Stimulated activated CD4-positive, alpha-beta T cell treated with anti-CD3 and anti-CD28 coated beads, TNF-alpha, amount 100 ng/mL, for 1 hour (primary cell): ENCODE measurements around the gene SLC66A3.
"Not testable (repeated sequence)": the region's sequence is repeated elsewhere in the genome, so short reads cannot be mapped to it uniquely, and the experiment has no call there.

Experiments used
- DNase-seq, 3 donors: peaks; one replicate each; pipeline ENCODE4 v3.0.0-alpha.2; 2020; ENCODE audit warnings: low read depth in 3 of 3, low spot score in 1 of 3

Gene SLC66A3

DNA sequence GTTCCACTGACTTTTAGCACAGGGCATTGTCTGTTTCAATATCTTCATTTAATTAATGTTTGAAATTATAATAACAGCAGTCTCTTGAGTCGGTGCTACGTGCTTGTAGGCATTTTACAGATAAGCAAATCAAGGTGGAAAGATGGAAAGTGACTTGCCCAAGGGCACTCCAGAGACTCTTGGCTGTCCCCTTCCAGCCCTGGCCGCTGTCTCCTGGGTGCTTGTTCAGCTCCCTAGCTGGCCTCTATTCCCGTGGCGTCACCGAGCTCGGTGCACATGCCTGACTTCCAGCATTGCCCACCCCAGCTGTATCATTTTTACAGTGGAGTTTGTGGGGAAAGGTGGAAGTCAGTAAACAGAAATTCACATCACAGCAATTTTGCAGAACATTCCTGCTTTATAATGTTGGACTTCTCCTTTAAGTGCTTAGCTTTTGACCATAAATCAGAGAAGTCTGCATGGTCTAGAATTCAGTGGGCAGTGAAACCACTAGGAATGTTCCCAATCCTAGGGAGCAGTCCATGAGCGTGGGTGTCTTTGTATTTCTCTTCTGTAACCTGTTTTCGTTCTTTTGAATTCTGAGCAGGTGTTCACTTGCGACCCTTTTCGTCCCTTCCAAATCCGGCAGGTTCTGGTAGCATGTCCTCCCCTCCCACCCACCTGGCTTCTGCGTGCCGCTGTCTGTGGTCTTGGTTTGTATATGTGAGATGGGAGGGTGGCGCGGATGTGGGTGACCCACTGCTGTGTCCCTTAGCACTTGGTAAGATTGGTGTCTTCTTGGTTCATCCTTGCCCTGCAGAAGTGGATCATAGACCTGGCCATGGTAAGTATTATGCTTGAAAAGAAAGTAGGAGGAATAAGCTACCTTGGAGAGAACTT is 8.4 kb downstream of the SLC66A3 start:
- no peak for DNase-seq

- DNase-seq = not testable (repeated sequence)
Measured at GRCh38 chr2:11165046-11165445, 9.8 kb downstream of the SLC66A3 start.

GRCh38 chr2:11166476-11166875 is 11.2 kb downstream of the SLC66A3 start:
- DNase-seq = no peak

DNA sequence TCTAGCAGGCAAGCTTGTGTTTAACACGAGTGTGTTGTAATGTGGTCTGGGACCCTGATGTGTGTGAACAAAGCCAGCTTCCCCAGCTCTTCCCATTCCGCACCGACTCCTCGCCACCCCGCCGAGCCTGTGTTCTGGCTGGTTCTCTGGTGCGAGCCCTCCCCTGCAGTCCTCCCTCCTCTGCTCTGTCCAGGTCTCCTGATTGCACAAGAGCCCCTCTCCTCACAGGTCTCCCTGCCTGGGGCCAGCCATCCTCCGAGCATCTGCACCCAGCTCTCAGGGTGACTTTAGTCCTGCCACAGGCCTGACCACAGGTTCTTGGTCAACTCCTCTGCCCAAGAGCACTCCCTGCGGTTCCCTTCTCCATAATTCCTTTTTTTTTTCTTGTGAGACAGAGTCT is 13.2 kb downstream of the SLC66A3 start:
- no peak for DNase-seq

DNA sequence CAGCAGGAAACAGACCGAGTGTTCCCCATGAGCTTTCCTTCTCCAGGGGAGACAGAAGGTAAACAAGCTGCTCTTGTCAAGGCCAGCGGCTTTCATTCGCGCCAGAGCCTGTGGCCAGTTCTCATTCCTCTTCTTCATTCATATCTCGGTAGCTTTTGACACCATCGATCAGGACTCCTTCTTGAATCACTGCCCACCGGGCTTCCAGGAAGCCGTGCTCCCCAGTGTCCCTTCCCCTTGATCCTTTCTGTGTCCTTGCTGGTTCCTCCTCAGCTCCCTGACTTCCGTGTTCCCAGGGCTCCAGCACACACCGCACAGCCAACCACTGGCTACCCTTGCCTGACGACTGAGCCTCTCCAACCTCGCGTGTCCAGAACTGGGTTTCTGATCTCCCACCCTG is 14.1 kb downstream of the SLC66A3 start:
- no peak for DNase-seq

GRCh38 chr2:11174222-11174621 is 19.0 kb downstream of the SLC66A3 start:
- no peak for DNase-seq

DNA sequence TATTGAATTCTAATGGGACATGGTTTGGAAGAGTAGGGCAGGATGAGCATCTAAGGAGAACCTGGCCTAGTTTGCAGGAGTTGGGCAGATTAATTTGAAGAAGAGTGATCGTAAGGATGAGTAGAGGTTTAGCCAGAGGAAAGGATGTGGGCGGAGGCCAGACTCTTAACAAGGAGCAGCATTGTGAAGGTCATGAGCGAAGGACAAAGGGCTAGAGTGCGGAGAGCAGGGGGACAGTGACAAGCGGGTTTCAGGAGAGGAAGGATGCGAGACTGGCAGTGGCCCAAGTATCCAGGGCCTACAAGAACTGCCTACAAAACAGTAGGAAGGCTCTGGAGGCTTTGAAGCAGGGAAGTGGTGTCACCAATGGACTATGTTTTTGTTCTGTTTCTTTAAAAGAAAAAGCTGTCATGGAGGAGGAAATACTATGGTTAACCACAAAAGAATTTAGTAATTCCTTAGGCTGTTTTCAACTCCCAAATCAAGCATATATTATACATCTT is 20.1 kb downstream of the SLC66A3 start:
- DNase-seq = no peak

DNA sequence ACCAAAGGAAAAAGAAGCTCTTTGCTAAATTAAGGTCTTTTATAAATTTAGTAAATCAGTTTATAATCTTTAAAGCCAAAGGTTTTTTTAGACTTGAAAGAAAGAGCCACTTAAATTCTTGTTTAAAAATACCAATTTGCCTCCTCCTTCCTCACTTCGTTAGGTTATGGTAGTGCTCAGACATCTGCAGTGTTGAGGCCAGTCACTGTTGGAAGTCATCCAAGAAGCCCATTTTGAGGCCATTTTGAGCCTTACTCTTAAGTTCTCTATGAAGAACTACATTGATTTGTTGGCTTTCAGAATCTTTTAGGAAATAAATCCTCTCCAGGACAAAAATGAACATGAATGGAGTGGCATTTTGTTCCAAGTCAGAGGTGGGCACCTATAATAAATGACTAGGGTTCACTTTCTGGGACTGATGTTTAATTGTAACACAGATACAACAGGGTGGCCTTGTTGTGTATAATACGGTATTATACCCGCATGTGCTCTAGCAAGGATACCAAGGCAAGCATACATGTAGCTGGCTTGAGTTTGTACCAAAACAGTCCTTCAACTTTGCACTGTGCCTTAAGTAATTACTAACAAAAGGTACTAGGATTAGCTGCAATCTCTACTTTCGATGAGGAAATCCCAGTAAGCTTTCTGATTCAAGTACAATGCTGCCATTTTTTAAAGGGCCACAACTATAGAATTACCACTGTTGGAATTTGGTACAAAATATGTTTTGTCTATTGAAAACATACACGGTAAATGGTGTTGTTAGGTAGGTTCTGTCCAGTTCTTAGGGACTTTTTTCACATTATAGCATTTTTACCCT is 22.8 kb downstream of the SLC66A3 start:
- no peak for DNase-seq

DNA sequence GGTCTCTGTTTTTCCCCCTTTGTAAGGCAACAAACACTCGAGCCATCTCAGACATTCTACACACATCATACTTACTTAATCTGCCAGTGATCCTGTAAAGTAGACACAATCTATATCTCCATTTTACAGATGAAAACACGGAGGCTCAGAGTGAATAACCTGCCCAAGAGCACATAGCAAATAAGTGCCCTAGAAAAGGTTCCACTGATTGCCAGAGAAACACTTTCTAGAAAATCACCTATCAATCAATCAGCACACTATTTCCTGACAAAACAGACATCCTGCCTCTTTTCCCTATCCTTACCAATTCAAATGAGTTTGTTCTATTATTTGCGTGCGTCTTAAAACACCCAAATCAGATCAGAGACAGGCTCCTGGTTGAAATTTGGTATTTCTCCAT is 23.9 kb downstream of the SLC66A3 start:
- DNase-seq = no peak

- no peak for DNase-seq
Measured at GRCh38 chr2:11179899-11180298, 24.6 kb downstream of the SLC66A3 start.

DNA sequence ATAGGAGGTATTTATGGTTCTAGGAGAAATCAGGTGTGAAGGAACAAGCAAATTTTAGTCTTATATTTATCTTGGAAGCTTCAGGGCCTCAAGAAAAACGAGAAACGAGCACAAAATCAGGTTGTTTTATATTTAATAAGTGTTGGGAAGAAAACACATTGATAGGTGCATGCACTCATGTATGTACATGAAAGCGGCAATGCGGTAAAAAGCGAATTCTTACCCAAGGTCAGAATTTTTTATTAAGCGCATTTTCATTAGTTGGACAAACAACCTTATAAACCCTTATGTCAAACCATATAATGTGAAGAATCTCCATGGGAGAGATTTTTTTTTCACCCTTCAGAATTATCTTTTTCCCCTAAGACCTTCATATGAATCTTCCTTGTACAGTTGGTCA is 25.4 kb downstream of the SLC66A3 start:
- no peak for DNase-seq

GRCh38 chr2:11182951-11183350 is 27.7 kb downstream of the SLC66A3 start:
- no peak for DNase-seq

GRCh38 chr2:11186145-11186544 is 30.9 kb downstream of the SLC66A3 start:
- DNase-seq = no peak

DNA sequence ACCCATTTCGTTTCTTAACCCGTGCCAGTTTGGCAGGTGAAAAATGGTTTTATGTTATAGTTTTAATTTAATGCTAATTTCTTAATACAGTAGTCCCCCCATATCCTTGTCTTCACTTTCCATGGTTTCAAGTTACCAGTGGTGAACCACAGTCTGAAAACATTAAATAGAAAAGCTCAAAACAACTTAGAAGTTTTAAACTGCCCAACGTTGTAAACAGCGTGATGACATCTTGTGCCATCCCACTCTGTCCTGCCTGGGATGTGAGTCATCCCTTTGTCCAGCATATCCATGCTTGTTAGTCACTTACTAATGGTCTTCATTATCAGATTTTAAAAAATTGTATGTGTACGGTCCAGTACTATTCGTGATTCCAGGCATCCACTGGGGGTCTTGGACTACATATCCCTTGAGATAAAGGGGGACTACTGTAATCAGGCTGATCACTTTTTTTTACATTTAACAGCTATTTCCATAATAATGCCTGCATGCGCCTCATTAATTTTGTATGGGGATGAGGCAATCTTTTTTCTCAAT is 31.9 kb downstream of the SLC66A3 start:
- DNase-seq = no peak

DNA sequence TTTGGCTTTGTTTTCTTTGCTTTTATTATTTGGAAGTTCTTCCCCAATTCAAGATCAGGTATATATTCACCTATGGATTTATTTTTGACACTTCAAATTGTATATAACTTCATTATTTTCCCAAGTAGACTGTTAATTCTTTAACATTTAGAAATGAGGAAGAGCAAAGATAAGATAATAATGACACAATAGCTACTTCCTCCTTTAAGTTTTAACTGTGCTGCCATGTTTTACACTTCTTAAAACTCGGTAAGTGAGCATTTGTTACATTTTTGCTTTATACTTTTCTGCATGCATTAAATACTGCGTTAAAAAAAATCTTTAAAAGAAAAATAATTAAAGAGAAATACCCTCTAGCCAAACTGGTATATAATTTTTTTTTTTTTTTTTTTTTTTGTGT is 32.5 kb downstream of the SLC66A3 start:
- DNase-seq = no peak

DNA sequence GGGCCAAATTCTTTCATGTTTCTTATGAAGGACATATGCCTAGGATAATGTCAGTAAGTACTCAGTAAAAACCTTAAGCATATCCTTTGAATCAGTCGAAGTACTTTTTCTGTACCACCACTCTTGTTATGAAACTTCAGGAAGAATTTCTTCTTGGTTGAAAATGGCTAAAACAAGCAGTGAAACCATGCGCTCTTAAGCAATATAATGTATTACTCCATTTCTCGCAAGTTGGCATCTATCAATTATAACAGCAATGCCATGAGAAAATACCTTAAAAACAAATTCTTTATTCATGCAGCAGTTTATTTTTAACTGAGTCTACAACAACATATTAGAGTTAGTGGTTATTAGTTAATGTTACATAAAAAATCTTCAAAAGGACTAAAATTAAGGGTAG is 41.0 kb downstream of the SLC66A3 start:
- DNase-seq = no peak

GRCh38 chr2:11200651-11201050 is 45.4 kb downstream of the SLC66A3 start:
- DNase-seq = no peak

DNA sequence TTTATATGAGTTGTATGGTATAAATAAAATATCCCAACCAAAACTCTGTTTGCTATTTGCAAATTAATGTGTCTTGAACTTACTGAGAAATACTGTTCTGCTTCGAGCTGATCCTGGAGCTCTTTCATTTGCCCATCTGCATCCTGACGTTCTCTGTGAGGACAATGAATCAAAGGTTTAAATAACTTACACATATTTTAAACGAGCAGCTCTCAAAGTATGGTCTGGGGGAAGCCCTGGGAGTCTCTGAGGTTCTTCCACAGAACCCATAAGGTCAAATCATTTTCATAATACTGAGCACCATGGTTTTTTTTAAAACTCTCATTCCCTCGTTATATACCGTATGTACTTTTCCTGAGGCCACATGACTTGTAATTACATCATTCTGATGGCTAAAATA is 46.7 kb downstream of the SLC66A3 start:
- no peak for DNase-seq

DNA sequence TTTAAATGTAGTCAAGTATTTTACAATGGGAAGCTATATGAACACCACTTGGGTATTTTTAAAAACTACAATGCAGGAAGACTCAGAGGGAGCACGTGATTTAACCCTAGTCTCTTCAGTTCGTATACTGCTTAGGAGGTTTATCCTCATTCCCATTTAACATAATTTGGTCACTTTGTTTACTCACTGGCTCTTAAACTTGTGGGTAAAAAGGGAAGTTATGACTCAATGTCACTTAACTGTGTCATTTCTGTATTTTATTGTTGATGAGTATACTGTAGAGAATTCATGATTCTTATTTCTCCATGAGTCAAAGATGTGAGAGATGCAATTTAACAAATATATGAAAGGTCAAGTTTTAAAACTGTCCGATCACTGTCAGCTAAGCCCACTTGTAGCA is 48.2 kb downstream of the SLC66A3 start:
- DNase-seq = no peak

- no peak for DNase-seq
Measured at GRCh38 chr2:11208083-11208482, 52.8 kb downstream of the SLC66A3 start.

DNA sequence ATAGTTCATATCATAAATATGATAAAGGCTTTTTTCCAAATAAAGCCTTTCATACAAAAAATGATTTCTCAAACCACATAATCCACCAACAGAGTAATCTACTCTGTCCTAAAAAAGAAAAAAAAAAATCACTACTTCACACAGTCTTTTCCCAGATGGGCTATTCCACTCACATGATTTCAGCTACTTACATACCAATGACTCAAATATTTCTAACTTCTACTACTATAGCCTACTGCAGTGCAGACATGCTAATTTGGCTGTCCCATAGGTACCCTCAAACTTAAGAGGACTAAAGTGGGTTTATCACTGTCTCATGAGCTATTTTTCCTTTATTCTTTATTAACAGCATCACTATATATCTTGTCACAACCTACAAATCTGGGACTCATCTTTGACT is 57.4 kb downstream of the SLC66A3 start:
- no peak for DNase-seq

DNA sequence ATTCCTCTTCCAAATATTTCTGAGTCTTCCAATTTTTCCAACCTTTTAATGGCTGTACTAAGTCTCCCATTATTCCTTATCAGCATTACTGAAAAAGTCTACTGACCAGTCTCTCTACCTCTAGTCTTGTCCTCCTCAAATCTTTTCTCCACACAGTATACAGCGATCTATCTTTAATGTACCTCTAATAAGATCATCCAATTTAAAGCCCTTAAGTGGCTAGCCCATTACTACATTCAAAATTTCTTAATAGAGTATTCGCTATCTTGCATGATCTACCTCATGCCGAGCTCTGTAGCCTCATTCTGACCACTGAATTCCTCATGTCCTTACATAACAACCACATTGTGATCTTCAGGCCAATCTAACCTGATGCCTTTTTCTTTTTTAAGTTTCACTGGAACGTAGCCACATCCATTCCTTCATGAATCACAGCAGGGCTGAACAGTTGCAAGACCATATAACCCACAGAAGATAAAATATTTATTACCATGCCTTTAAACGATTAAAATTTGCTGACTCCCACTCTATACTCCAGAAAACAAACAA is 57.9 kb downstream of the SLC66A3 start:
- DNase-seq = no peak
